ENCODE measurements around the gene RCOR2. TPM values are rescaled to one million over a fixed set of nuclear protein-coding genes. Genes with fewer than 3 reads are reported as not detected.

The RCOR2 gene
- total and polyA plus RNA-seq, 2 experiments from 2014 or later = 5.5 to 66.9 TPM

- TF ChIP-seq CTCF (conservative IDR thresholded peaks at IDR 0.05; ENCODE audit: low read depth in 2 of 2) (no peak), ZNF114 (CRISPR knock-in tag; IDR thresholded peaks at IDR 0.05) (no peak), POLR2AphosphoS5 (IDR thresholded peaks at IDR 0.05; ENCODE audit: low read depth) (no peak), EZH2phosphoT487 (IDR thresholded peaks at IDR 0.05; ENCODE audit: unreplicated experiment) (no peak)
These were observed 47.8 kb downstream of the RCOR2 start (continued) for GRCh38 chr11:63869171-63869591.

GRCh38 chr11:63868399-63869064, 48.4 kb downstream of the RCOR2 start:
- H3K4me2 ChIP-seq = no peak overlapping the region
- H3K4me3 Mint-ChIP-seq = no peak overlapping the region
- H3K79me2 ChIP-seq (replicated peaks; ENCODE audit: insufficient read depth) = peaks cover 89% of the 10 kb centered on the region
- no peak for TF ChIP-seq ZNF331 (CRISPR knock-in tag; IDR thresholded peaks at IDR 0.05; ENCODE audit: low read depth)
- TF ChIP-seq CTCF (conservative IDR thresholded peaks at IDR 0.05; ENCODE audit: low read depth in 2 of 2) = no peak
- no peak for TF ChIP-seq CREB1 (CRISPR knock-in tag; IDR thresholded peaks at IDR 0.05; ENCODE audit: low read depth)
- TF ChIP-seq ZNF114 (CRISPR knock-in tag; IDR thresholded peaks at IDR 0.05) = no peak
- no peak for TF ChIP-seq EZH2phosphoT487 (IDR thresholded peaks at IDR 0.05; ENCODE audit: unreplicated experiment)
- no peak for TF ChIP-seq ZNF462 (CRISPR knock-in tag; IDR thresholded peaks at IDR 0.05)
- no peak for TF ChIP-seq REST (IDR thresholded peaks at IDR 0.05; ENCODE audit: unreplicated experiment)
- no peak for TF ChIP-seq STAT1 (IDR thresholded peaks at IDR 0.05; ENCODE audit: unreplicated experiment)
- TF ChIP-seq JUNB (IDR thresholded peaks at IDR 0.05; ENCODE audit: unreplicated experiment) = no peak

More at GRCh38 chr11:63868399-63869064, 48.4 kb downstream of the RCOR2 start:
- Mint-ChIP-seq H3K4me1 (peaks cover 63% of the 10 kb centered on the region), H3K27ac (0 out of 2 replicates have a peak overlapping the region, but pooled peaks have one; percentile 31), H3K36me3 (ENCODE audit: low read depth) (no peaks in the 10 kb centered on the region; the same call in 2 of the 3 replicates), H3K9me3 (no peaks in the 10 kb centered on the region), H3K27me3 (ENCODE audit: insufficient read depth, low read depth, poor library complexity) (no peaks in the 10 kb centered on the region)
- no peak for DNase-seq (ENCODE audit: low spot score)
- H3K27ac ChIP-seq (ENCODE audit: low read depth) = 0 out of 2 replicates have a peak overlapping the region, but pooled peaks have one; percentile 55
- H3K4me1 ChIP-seq (ENCODE audit: insufficient read depth) = peaks cover 33% of the 10 kb centered on the region
- H4K20me1 ChIP-seq (replicated peaks; ENCODE audit: insufficient read depth) = peaks cover 42% of the 10 kb centered on the region
- no peaks in the 10 kb centered on the region; the same call in 1 of the 2 replicates for H3K36me3 ChIP-seq (ENCODE audit: insufficient read depth)
- no peak overlapping the region for H2AFZ ChIP-seq
- no peak overlapping the region for H3K4me3 ChIP-seq
- no peak for ATAC-seq
- peaks cover 9% of the 10 kb centered on the region; the same call in 1 of the 2 replicates for H3F3A ChIP-seq (replicated peaks; ENCODE audit: low read depth)
- H3K27me3 ChIP-seq (ENCODE audit: insufficient read depth) = no peaks in the 10 kb centered on the region
- H3K9me2 ChIP-seq (ENCODE audit: insufficient read depth) = no peaks in the 10 kb centered on the region

All from GM23338 (cell line).